ENCODE results near the gene GAS5.
"Not testable (repeated sequence)": the region's sequence is repeated elsewhere in the genome, so short reads cannot be mapped to it uniquely, and the experiment has no call there.

Gene GAS5

DNA sequence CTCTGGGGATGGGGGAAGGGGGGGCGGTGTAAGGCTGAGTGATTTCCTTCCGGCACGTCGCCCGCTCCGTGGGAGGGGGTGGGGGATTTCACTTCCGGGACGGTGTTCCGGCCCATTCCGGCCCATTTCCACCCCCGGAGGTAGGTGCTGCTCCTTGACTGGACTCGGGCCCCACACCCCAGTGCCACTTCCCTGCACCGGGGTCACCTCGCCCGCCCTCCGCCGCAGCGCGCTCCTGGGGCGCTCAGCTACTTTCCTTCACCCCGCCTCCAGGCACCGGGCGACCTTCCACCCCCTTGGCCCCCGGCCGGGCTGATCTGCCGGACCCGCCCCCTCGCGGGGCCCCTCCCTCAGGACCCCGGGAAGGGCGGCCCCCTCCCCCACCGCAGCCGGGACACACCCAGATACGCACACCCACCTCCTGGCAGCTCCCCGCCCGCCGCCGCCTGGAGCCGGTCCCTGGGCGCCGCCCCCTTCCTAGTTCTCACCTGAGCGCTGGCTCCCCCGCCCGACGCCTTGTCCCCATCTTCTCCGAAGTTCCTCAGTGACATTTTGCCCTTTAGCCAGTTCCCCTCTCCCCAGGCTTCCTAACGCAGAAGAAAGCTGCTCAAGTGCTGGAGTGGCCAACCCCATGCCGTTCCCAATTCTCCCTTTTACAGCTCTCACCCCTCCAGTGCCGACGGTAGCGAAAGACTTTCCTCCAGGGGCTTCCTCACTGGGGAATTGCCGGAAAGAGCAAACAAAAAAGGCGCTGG is 654 bp upstream of the GAS5 start, which contains the start of gene ZBTB37:
Gene ZBTB37, plus strand, starts transcription at position 115 of the 755 bp plus-strand sequence. CDS start 1,846 bp downstream, outside the sequence.
- DNase-seq = no peak

DNA sequence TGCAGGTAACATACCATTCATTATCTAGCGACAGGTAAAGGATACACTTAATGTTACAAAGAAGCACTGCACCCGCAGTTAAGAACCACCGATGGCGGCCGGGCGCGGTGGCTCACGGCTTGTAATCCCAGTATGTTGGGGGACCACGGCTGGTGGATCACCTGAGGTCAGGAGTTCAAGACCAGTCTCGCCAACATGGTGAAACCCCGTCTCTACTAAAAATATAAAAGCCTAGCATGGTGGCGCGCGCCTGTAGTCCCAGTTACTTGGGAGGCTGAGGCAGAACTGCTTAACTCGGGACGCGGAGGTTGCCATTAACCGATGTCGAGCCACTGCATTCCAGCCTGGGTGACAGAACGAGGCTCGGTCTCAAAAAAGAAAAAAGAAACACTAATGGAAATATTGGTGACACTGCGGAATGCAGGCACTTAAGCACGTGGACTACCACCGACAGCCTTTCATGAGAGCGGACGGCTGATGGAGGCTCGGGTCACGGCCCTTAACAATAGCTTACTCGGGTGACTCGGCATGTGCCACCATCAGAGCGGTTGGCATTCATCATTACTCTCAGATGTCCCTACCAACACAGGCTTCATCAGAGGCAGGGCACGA is 542 bp downstream of the GAS5 start:
- DNase-seq = peak; percentile 47

DNA sequence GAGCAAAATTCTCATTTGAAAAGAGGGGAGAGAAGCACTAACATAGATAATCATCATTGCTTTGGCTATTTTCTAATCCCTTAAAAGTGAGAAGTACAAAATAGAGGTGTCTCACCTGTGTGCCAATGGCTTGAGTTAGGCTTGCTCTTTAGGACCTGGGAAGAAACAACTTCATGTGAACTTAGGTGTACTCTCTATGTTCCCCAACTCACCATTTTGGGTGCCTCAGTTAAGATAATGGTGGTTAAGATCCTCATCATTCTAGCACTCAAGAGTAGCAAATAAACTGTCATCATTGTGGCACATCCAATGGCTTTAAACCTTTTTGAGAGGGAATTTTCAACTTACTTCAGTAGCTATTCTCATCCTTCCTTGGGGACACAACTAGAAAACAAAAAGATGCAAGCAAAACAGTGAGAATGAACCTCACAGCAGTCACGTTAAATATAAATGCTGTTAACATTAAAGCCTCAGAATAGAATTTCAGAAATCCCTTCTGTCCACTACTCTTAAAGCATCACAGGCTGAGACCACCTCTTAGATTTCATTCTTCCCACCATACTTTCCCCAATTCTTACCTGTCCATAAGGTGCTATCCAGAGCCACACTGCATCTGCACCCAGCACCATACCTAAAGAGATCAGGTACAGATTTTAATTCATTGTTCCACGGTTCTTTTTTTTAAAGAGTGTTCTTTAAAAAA is 1.2 kb downstream of the GAS5 start:
- DNase-seq = no peak

DNA sequence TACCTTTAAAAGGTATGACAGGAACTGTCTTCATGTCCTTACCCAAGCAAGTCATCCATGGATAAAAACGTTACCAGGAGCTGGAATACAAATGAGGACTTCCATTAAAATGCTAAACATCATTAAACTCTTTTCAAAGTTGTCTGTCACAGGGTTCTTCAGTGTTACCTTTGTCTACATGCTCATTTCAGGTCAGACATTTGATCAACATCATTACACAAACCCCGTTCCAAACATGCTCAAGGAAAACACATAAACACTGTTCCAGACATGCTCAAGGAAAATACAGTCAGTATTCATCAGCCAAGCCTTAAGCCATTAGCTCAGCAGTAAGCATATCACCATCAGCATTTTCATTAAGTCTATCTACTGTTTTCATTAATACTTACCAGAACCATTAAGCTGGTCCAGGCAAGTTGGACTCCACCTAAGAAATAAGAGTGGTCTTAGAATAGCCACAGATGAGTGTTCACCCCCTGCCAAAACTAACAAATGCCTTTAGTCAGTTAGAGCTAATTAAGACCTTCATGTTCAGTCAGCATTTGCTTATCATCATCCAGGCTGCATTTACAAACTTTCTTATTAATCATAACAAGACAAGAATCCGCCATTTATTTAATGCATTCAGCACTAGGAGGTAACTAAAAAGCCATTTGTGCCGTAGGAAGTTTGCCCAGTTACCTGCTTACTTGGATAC is 2.2 kb downstream of the GAS5 start:
- DNase-seq = no peak

DNA sequence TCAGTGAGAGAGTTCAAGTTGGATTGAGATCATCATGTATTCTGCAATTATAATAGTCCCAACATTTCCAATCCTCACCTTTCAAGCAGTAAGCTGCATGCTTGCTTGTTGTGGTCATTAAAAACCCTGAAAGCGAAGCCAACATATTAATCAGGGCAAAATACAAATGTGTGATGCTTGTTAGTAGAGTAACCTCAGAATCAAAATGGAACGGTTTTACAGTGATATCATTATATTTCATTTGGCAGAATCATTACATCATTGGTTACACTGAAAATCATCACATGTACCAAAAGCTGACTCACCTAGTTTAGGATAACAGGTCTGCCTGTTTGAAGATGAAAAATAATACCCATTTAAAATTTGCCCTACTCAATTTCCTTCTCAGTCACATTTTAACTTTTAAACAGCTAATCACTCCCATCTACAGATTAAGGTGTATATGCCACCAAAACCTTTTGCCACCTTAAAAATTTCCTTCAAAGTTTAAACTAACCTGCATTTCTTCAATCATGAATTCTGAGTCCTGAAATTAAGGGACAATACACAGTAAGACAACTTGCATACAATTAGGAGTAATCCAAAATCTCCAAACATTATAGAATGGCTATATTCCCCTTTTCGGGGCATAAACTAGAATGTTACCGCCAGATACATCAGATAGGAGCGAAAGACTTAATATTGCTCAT is 3.5 kb downstream of the GAS5 start:
- DNase-seq = no peak

DNA sequence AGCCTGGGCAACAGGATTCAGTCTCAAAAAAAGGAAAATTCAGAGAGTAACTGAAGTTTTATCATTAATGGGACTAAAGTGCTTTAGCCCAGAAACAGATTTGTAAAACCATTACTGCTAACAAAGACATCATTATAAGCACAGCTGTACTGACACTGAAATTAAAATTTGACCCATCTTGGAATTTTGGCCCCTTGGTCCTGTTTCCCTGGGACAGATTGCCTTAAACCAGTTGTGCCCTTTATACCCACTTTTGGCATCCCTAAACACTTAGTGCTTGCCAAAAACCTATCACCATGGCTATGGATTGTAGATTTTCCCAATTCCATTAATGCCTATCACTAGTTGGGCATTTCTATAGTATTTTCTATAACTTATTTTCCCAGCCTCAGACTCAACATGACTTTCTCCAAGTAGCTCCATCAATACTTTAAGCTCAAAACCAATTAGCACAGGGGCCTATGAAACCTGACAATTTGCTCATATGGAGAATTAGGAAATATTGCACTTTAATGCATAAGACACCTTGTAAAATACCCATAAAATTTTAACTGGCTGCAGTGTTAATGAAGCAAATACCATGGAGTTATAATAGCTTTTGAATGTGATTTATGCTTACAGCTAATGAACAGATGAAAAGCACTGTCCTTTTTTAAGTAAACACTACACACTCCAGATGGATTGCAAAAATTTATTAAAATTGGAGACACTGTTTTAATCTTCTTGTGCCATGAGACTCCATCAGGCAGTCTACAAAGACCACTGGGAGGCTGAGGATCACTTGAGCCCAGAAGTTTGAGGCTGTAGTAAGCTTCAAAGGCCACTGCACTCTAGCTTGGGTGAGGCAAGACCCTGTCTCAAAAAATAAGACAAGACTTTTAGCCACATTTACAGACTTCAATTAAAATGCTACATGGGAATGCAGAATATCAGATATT is 4.3 kb downstream of the GAS5 start:
- DNase-seq = no peak

DNA sequence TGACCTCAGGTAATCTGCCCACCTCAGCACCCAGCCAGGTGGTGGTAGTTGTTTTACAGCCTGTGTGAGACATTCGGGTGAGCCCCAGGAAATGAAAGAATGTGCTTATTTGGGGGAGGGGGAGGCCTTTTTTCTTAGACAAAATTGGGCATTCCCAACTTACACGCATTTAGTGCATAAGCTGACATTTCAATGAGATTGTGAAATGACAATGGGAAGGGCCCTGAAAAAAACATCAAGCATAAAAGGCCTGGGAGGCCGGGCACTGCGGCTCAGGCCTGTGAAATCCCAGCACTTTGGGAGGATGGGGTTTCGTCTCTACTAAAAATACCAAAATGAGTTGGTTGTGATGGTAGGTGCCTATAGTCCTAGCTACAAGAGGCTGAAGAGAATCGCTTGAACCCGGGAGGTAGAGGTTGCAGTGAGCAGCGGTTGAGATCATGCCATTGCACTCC is 5.0 kb downstream of the GAS5 start:
- no peak for DNase-seq

DNA sequence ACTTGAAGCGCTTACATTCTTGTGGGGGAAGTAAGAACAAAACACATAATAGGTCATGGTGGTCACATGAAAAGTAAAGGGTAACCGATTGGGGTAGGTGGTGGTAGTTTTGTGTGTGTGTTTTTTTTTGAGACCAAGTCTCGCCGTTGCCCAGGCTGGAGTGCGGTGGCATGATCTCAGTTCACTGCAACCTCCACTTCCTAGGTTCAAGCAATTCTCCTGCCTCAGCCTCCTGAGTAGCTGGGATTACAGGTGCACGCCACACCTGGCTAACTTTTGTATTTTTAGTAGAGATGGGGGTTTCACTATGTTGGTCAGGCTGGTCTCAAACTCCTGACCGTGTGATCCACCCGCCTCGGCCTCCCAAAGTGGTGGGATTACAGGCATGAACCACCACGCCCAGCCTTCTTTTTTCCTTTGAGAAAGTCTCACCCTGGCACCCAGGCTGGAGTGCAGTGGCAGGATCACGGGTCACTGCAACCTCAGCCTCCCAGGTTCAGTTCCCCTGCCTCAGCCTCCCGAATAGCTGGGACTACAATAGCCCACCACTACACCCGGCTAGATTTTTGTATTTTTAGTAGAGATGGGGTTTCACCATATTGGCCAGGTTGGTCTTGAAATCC is 5.5 kb downstream of the GAS5 start:
- DNase-seq = not testable (repeated sequence)

DNA sequence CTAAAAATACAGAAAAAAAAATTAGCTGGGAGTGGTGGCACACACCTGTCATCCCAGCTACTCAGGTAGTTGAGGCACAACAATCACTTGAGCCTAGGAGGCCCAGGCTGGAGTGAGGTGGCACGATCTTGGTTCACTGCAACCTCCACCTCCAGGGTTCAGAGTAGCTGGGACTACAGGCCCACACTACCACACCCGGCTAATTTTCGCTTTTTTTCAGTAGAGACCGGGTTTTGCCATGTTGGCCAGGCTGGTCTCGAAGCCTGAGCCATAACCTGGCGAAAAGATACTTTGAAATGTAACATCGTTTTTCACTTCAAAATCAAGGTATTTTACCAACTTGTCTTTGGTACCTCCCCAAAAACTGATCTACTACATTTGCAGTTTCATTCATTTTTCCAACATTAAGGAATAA is 6.1 kb downstream of the GAS5 start:
- no peak for DNase-seq

DNA sequence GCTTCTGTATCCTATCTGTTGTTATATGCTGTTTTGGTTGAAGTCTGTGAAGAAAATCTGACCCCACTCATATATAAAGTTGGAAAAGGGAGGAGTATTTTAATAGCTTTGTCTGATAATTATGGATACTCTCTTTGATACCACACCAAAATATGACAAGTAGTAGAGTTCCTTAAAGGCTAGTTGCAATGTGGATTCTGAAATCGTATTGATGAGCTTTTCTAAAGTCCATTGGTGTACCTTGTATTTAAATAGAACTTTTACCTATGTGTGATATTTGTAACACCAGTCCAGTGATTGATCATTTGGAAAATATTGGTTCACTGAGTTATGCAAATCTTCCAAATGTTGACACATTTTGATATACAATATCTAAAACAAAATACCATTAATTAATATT is 7.7 kb downstream of the GAS5 start:
- no peak for DNase-seq

DNA sequence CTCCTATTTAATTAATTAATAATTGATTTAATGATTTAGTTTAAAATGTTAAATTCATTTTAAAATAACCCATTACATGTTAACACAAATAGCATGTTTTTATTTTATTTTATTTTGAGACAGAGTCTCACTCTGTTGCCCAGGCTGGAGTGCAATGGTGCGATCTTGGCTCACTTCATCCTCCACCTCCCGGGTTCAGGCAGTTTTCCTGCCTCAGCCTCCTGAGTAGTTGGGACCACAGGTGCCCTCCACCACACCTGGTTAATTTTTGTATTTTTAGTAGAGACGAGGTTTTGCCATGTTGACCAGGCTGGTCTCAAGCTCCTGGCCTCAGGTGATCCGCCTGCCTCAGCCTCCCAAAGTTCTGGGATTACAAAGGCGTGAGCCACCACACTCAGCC is 8.2 kb downstream of the GAS5 start:
- DNase-seq = not testable (repeated sequence)

DNA sequence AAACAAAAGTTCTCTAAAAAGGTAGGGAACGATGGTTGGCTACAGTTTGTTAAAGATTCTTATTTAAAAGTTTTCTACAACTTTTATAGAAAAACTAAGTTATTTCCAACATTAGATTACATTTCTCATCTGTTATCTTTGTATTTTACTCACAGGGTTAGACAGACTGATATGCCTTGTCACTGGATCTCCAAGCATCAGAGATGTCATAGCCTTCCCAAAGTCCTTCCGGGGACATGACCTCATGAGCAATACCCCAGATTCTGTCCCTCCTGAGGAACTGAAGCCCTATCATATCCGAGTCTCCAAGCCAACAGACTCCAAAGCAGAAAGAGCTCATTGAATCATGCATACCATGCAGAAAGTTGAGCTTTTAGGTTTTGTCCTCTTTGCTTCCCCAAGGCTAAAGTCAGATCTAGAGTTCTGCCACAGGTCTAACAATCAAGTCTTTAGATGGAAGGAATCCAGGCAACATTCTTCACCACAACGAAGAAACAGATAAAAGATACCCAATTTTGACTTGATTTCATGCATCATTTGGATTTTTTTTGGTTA is 10.3 kb downstream of the GAS5 start:
- no peak for DNase-seq

DNA sequence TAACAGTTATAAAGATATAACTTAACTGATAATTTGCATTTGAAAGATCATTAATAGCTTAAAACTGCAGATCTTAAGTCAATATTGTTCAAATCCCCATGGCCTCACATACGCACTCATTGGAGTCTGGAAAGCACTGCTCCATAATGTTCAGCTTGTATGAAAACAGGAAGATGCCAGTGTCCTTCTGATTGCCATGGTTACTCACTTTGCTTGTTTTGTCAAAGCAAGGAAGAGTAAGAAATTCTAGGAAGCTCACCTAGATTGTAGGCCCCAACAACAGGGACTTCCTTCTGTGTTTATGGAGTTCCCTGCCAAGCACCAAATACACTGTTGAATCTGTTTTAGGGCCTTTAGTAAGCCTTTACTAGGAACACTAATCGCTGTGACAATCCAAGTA is 10.9 kb downstream of the GAS5 start:
- no peak for DNase-seq

DNA sequence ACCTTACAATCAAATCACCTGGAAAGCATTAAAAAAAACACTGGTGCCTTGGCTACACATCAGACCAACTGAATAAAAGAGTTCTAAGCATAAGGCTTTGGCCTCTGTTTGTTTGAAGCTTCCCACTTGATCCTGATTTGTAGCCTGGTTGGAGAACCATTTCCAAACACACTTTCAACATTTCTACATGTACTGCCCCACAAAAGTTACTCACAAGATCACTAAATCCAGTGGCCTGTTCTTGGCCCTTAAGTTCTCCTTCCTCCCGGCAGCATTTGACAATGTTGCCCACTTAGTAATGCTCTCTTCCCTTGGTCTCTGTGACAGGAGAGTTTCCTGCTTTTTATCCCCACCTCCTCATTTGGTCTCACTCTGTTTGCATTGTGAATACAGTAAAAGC is 11.8 kb downstream of the GAS5 start:
- DNase-seq = no peak

DNA sequence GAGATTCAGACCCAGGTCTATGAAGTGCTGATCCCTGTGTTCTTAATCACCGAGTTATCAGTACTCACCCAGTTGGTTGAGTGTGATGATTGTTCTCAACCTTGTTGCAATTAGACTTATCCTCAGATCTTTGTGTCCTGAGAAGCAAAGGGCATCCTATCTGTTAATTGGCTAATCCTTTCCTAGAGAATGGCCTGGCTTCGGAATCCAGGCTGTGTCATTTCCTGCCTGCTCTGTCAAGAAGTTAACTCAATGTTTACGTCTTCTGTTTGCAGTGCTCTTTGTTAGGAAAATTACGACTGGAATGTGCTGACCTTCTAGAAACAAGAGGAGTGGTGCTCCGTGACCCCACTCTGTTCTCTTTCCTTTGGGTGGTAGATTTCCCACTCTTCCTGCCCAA is 14.7 kb downstream of the GAS5 start:
- DNase-seq = no peak

DNA sequence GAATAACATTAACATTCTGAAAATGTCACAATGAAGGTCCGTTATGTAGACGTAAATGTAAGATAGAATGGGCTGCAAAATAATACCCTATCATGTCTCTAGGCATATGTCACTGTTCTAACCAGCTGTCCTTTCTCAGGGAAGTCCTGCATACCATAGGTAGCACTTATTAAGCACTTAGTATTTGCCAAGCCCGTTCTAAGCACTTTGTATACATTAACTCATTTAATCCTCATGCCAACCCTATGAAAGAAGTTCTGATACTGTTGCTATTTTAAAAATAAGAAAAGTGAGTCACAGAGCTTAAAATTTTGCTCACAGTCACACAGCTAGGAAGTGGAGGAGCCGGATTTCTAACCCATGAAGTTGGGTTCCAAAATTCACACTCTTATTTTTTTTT is 15.7 kb downstream of the GAS5 start:
- DNase-seq = no peak

DNA sequence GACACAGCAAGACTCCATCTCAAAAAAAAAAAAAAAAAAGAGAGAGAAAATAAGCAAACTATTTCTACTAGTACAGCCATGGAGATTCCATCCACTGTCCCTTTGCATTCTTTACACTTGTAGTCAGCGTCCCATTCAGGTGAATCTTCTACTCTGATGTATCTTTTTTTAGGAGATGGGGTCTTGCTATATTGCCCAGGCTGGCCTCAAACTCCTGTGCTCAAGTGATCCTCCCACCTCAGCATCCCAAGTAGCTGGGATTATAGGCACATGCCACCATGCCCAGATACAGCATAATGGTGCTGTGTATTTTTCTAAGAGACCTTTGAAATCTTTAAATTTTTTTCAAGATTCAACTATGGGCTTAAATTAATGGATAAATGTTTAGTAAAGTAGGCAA is 35.0 kb downstream of the GAS5 start:
- no peak for DNase-seq

DNA sequence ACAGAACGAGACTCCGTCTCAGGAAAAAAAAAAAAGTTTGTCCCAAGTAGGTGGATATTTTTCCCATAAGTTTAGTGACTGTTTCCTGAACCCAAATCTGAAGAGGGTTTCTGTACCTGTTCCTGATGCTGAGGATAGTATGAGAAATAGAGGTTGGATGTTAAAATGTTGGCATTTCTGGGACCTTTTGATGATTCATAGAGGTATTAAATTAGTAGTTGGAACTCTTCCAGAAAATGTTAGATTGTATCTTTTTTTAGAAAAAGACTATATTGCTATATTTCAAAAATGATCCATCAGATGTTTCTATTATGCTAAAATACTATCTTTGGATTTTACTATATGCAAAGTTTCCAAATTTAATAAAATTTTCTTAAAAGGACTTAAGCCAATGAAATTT is 40.2 kb downstream of the GAS5 start:
- no peak for DNase-seq

DNA sequence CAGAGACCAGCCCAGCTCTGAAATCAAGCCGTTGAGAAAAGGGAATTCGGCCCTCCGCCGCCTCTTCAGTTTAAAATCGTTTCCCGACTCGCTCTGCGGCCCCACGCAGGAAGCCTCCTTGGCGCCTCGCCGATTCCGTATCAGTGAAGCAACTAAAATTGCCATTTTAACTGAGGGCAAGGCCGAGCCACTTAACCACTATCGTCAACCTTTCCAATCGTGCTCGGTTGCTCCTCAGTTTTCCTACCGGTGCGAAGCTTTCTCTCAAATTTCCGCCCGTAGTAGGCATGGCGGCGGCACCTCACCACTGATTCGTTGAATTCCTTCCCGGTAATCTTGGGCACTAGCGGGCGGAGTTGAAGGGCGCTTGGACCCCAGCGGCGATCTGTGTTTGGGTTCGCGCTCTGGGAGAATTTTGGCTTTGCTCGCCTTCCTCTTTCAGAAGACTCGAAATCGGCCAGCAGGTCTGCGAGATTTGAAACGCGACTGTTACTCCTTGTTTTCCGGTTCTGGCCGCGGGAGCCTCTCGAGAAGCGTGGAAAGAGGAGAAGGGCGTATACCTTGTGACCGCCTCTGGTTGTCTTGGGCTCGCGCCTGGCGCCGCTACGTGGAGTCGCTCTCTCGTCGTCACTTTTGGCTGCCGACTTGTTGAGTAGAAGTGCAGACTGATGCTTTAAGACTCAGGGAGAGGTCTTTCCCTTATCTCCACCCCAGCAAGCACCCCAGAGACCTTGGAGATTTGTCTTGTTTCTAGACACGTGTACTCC is 43.3 kb downstream of the GAS5 start, which contains the start of the genes CENPL and DARS2:
Gene CENPL, minus strand, starts transcription at position 569 of the 767 bp plus-strand sequence. CDS start 13,584 bp downstream, outside the sequence.
Gene DARS2, plus strand, starts transcription at position 359 of the 767 bp plus-strand sequence. CDS start 557 bp downstream, outside the sequence.
- DNase-seq = peak; percentile 97

Data from left hindlimb (tissue), 1 donor.